GM12872 (cell line): ENCODE results near the gene UGT1A9.

Source experiments
- CTCF ChIP-seq: IDR thresholded peaks from 3 replicates; pipeline ENCODE4 v1.5.1; 2011; ENCODE audit warnings: low read depth, mild to moderate bottlenecking, low read length, moderate library complexity; ENCODE audit not compliant: insufficient read depth

UGT1A9 gene

GRCh38 chr2:233761040-233761769 is 89.5 kb downstream of the UGT1A9 start:
- TF ChIP-seq CTCF: no peak

GRCh38 chr2:233764264-233764663 is 92.6 kb downstream of the UGT1A9 start:
- no peak for TF ChIP-seq CTCF

GRCh38 chr2:233764761-233765160 is 93.1 kb downstream of the UGT1A9 start:
- TF ChIP-seq CTCF: no peak

- no peak for TF ChIP-seq CTCF
Observed at GRCh38 chr2:233766416-233766815, 94.7 kb downstream of the UGT1A9 start.

- TF ChIP-seq CTCF: no peak
Observed at GRCh38 chr2:233768076-233768475, 96.4 kb downstream of the UGT1A9 start.

- no peak for TF ChIP-seq CTCF
Observed at GRCh38 chr2:233769260-233769659, 97.6 kb downstream of the UGT1A9 start.

GRCh38 chr2:233772153-233772552 is 100.5 kb downstream of the UGT1A9 start:
- no peak for TF ChIP-seq CTCF
